ENCODE results near the gene METTL24.
"Not testable (repeated sequence)": the region's sequence is repeated elsewhere in the genome, so short reads cannot be mapped to it uniquely, and the experiment has no call there.

Gene METTL24

GRCh38 chr6:110315207-110315868, 42.8 kb downstream of the METTL24 start:
- H3K4ac ChIP-seq (ENCODE audit: low read depth, low read length) = no peak overlapping the region
- H3K9ac ChIP-seq (ENCODE audit: low read length) = no peak overlapping the region
- no peak overlapping the region for H3K4me2 ChIP-seq (ENCODE audit: low read length)
- peaks cover 6% of the 10 kb centered on the region for H3K79me1 ChIP-seq (ENCODE audit: low read length)
- H3K27ac ChIP-seq (ENCODE audit: low read depth, low read length) = no peak overlapping the region
- WGBS (ENCODE audit: extremely low coverage, insufficient coverage, insufficient read length) = no CpG with 5 or more reads among the region's 6 CpGs
- no peak overlapping the region for H2AFZ ChIP-seq (ENCODE audit: insufficient read depth, low read length, poor library complexity)
- no peaks in the 10 kb centered on the region for H3K79me2 ChIP-seq (ENCODE audit: control insufficient read depth, insufficient read depth, low read length, poor library complexity)
- H4K12ac ChIP-seq (ENCODE audit: low read depth, low read length) = no peak overlapping the region
- no peak overlapping the region for H3K14ac ChIP-seq (ENCODE audit: low read length)
- no peak overlapping the region for H2AK5ac ChIP-seq (ENCODE audit: low read length)
- no peak for DNase-seq
- H2BK120ac ChIP-seq (ENCODE audit: insufficient read depth, low read length, poor library complexity) = no peak overlapping the region
- H3K18ac ChIP-seq (ENCODE audit: low read length) = no peak overlapping the region
- no peaks in the 10 kb centered on the region for H3K36me3 ChIP-seq (ENCODE audit: control insufficient read depth in 1 of 2, insufficient read depth in 2 of 2, low read length in 2 of 2)
- no peak overlapping the region for H3K23ac ChIP-seq (ENCODE audit: low read length)
- H2BK12ac ChIP-seq (ENCODE audit: low read length) = peak overlapping the region; percentile 46
- no peak overlapping the region for H3K4me3 ChIP-seq (ENCODE audit: low read depth, low read length)
- no peak overlapping the region for H4K91ac ChIP-seq (ENCODE audit: low read depth, low read length)
- no peaks in the 10 kb centered on the region for H3K27me3 ChIP-seq (ENCODE audit: insufficient read depth, low read length)
- no peak overlapping the region for H4K8ac ChIP-seq (ENCODE audit: low read depth, low read length)
- H2BK5ac ChIP-seq (ENCODE audit: low read depth, low read length, poor library complexity) = no peak overlapping the region
- H3K4me1 ChIP-seq (ENCODE audit: control insufficient read depth in 1 of 2, insufficient read depth in 2 of 2, low read length in 2 of 2) = peaks cover 5 to 10% of the 10 kb centered on the region in 2 experiments
- no peaks in the 10 kb centered on the region for H3K9me3 ChIP-seq (ENCODE audit: insufficient read depth, low read depth, low read length)

- Histone ChIP-seq H3K9me3 (ENCODE audit: insufficient read depth, low read depth, low read length) (no peaks in the 10 kb centered on the region), H4K91ac (ENCODE audit: low read depth, low read length) (peak overlapping the region; percentile 41), H3K27me3 (ENCODE audit: insufficient read depth, low read length) (no peaks in the 10 kb centered on the region), H3K18ac (ENCODE audit: low read length) (peak overlapping the region; percentile 60), H4K12ac (ENCODE audit: low read depth, low read length) (no peak overlapping the region), H4K8ac (ENCODE audit: low read depth, low read length) (peak overlapping the region; percentile 13), H3K4me1 (ENCODE audit: control insufficient read depth in 1 of 2, insufficient read depth in 2 of 2, low read length in 2 of 2) (peaks cover 5 to 7% of the 10 kb centered on the region in 2 experiments), H3K9ac (ENCODE audit: low read length) (no peak overlapping the region), H3K23ac (ENCODE audit: low read length) (no peak overlapping the region), H2BK5ac (ENCODE audit: low read depth, low read length, poor library complexity) (peak overlapping the region; percentile 42), H2AK5ac (ENCODE audit: low read length) (peak overlapping the region; percentile 71), H2AFZ (ENCODE audit: insufficient read depth, low read length, poor library complexity) (no peak overlapping the region), H3K27ac (ENCODE audit: low read depth, low read length) (peak overlapping the region; percentile 59), H2BK12ac (ENCODE audit: low read length) (peak overlapping the region; percentile 91), H3K14ac (ENCODE audit: low read length) (peak overlapping the region; percentile 91), H2BK120ac (ENCODE audit: insufficient read depth, low read length, poor library complexity) (peak overlapping the region; percentile 68), H3K79me1 (ENCODE audit: low read length) (peaks cover 6% of the 10 kb centered on the region), H3K36me3 (ENCODE audit: control insufficient read depth in 1 of 2, insufficient read depth in 2 of 2, low read length in 2 of 2) (no peaks in the 10 kb centered on the region), H3K4me2 (ENCODE audit: low read length) (no peak overlapping the region), H3K79me2 (ENCODE audit: control insufficient read depth, insufficient read depth, low read length, poor library complexity) (no peaks in the 10 kb centered on the region), H3K4me3 (ENCODE audit: low read depth, low read length) (no peak overlapping the region), H3K4ac (ENCODE audit: low read depth, low read length) (no peak overlapping the region)
- WGBS (ENCODE audit: extremely low coverage, insufficient coverage, insufficient read length) = no CpG with 5 or more reads among the region's 3 CpGs
- DNase-seq = no peak
Observed at GRCh38 chr6:110310861-110311446, 47.2 kb downstream of the METTL24 start.

- H4K12ac ChIP-seq (ENCODE audit: low read depth, low read length); H2AFZ ChIP-seq (ENCODE audit: insufficient read depth, low read length, poor library complexity); DNase-seq; H3K4me1 ChIP-seq (ENCODE audit: control insufficient read depth in 1 of 2, insufficient read depth in 2 of 2, low read length in 2 of 2); H2BK12ac ChIP-seq (ENCODE audit: low read length); H3K18ac ChIP-seq (ENCODE audit: low read length); H3K9ac ChIP-seq (ENCODE audit: low read length); H3K4me2 ChIP-seq (ENCODE audit: low read length); H3K27me3 ChIP-seq (ENCODE audit: insufficient read depth, low read length); H4K91ac ChIP-seq (ENCODE audit: low read depth, low read length); H2AK5ac ChIP-seq (ENCODE audit: low read length); H3K27ac ChIP-seq (ENCODE audit: low read depth, low read length); H3K23ac ChIP-seq (ENCODE audit: low read length); H3K36me3 ChIP-seq (ENCODE audit: control insufficient read depth in 1 of 2, insufficient read depth in 2 of 2, low read length in 2 of 2); H3K79me2 ChIP-seq (ENCODE audit: control insufficient read depth, insufficient read depth, low read length, poor library complexity); H2BK5ac ChIP-seq (ENCODE audit: low read depth, low read length, poor library complexity); H3K4ac ChIP-seq (ENCODE audit: low read depth, low read length); H3K14ac ChIP-seq (ENCODE audit: low read length); H2BK120ac ChIP-seq (ENCODE audit: insufficient read depth, low read length, poor library complexity); H3K4me3 ChIP-seq (ENCODE audit: low read depth, low read length); H3K79me1 ChIP-seq (ENCODE audit: low read length); H3K9me3 ChIP-seq (ENCODE audit: insufficient read depth, low read depth, low read length); H4K8ac ChIP-seq (ENCODE audit: low read depth, low read length): not testable (repeated sequence)
- no CpG with 5 or more reads among the region's 4 CpGs for WGBS (ENCODE audit: extremely low coverage, insufficient coverage, insufficient read length)
Observed at GRCh38 chr6:110309432-110309831, 48.7 kb downstream of the METTL24 start.

GRCh38 chr6:110307368-110307767, 50.8 kb downstream of the METTL24 start:
- H3K9ac ChIP-seq (ENCODE audit: low read length) = no peak overlapping the region
- no peak overlapping the region for H2BK120ac ChIP-seq (ENCODE audit: insufficient read depth, low read length, poor library complexity)
- H4K8ac ChIP-seq (ENCODE audit: low read depth, low read length) = no peak overlapping the region
- H3K4me1 ChIP-seq (ENCODE audit: control insufficient read depth in 1 of 2, insufficient read depth in 2 of 2, low read length in 2 of 2) = peaks cover 5 to 7% of the 10 kb centered on the region in 2 experiments
- H4K91ac ChIP-seq (ENCODE audit: low read depth, low read length) = no peak overlapping the region
- H3K4me3 ChIP-seq (ENCODE audit: low read depth, low read length) = no peak overlapping the region
- no CpG with 5 or more reads among the region's 2 CpGs for WGBS (ENCODE audit: extremely low coverage, insufficient coverage, insufficient read length)
- no peak overlapping the region for H4K12ac ChIP-seq (ENCODE audit: low read depth, low read length)
- no peaks in the 10 kb centered on the region for H3K79me2 ChIP-seq (ENCODE audit: control insufficient read depth, insufficient read depth, low read length, poor library complexity)
- H2BK12ac ChIP-seq (ENCODE audit: low read length) = no peak overlapping the region
- H3K27me3 ChIP-seq (ENCODE audit: insufficient read depth, low read length) = no peaks in the 10 kb centered on the region
- no peak overlapping the region for H3K4ac ChIP-seq (ENCODE audit: low read depth, low read length)
- H3K27ac ChIP-seq (ENCODE audit: low read depth, low read length) = no peak overlapping the region
- H2AK5ac ChIP-seq (ENCODE audit: low read length) = no peak overlapping the region
- H2AFZ ChIP-seq (ENCODE audit: insufficient read depth, low read length, poor library complexity) = no peak overlapping the region
- H3K18ac ChIP-seq (ENCODE audit: low read length) = no peak overlapping the region
- no peak overlapping the region for H3K23ac ChIP-seq (ENCODE audit: low read length)
- peaks cover 5% of the 10 kb centered on the region for H3K79me1 ChIP-seq (ENCODE audit: low read length)
- no peak overlapping the region for H3K14ac ChIP-seq (ENCODE audit: low read length)
- H2BK5ac ChIP-seq (ENCODE audit: low read depth, low read length, poor library complexity) = no peak overlapping the region
- no peaks in the 10 kb centered on the region for H3K9me3 ChIP-seq (ENCODE audit: insufficient read depth, low read depth, low read length)
- no peak for DNase-seq
- no peak overlapping the region for H3K4me2 ChIP-seq (ENCODE audit: low read length)
- no peaks in the 10 kb centered on the region for H3K36me3 ChIP-seq (ENCODE audit: control insufficient read depth in 1 of 2, insufficient read depth in 2 of 2, low read length in 2 of 2)
